Muscle of leg (tissue), 11 donors: ENCODE results near the gene OR13C8. TPM values are rescaled to one million over a fixed set of nuclear protein-coding genes. Genes with fewer than 3 reads are reported as not detected.

Experiments
- DNase-seq: peaks from one replicate; pipeline ENCODE4 v3.0.0; 2013
- H3K27ac ChIP-seq: one replicate; pipeline ENCODE4 v1.5.1; 2013; ENCODE audit warnings: mild to moderate bottlenecking, low read length, control low read depth
- H3K27me3 ChIP-seq: one replicate; pipeline ENCODE4 v1.6.1; 2013; ENCODE audit warnings: low read length; ENCODE audit not compliant: control insufficient read depth, insufficient read depth
- H3K36me3 ChIP-seq: one replicate; pipeline ENCODE4 v1.6.1; 2013; ENCODE audit warnings: low read length; ENCODE audit not compliant: control insufficient read depth, insufficient read depth
- H3K4me1 ChIP-seq: one replicate; pipeline ENCODE4 v1.6.1; 2013; ENCODE audit warnings: low read length; ENCODE audit not compliant: control insufficient read depth, insufficient read depth
- H3K4me3 ChIP-seq: one replicate; pipeline ENCODE4 v1.5.1; 2013; ENCODE audit warnings: low read length, control low read depth
- H3K9me3 ChIP-seq: replicated peaks from 2 replicates; pipeline ENCODE4 v1.6.1; 2013; ENCODE audit warnings: low read depth, low read length; ENCODE audit not compliant: control insufficient read depth
- WGBS: methylation state at CpG from one replicate; pipeline ENCODE4 v1.1.5; 2013; ENCODE audit warnings: missing lambda C conversion rate; ENCODE audit not compliant: insufficient coverage; 5-methylcytosine and 5-hydroxymethylcytosine counted together
- polyA plus RNA-seq, 8 donors: library from polyadenylated mRNA; unstranded; fragments of 120-200 nt; gene quantifications; one replicate each; pipeline versions ENCODE4 v1.2.1 to v1.2.3, GENCODE V29; 2013; ENCODE audit warnings: inconsistent platforms in 1 of 8, low replicate concordance in 1 of 8; ENCODE audit not compliant: insufficient read length in 8 of 8, insufficient read depth in 1 of 8
- total RNA-seq: library from RNA; stranded (reverse); fragments of 120-200 nt; gene quantifications from one replicate; pipeline ENCODE4 v1.2.4, GENCODE V29; 2013

The OR13C8 gene
- total and polyA plus RNA-seq, 9 donors = not detected

GRCh38 chr9:104608336-104608735 lies 39.4 kb downstream of the OR13C8 start:
- WGBS = no CpG with 5 or more reads among the region's 1 CpG
- Histone ChIP-seq H3K27ac (no peak overlapping the region), H3K27me3 (no peaks in the 10 kb centered on the region), H3K4me3 (no peak overlapping the region), H3K9me3 (no peaks in the 10 kb centered on the region), H3K36me3 (no peaks in the 10 kb centered on the region), H3K4me1 (no peaks in the 10 kb centered on the region)
- DNase-seq = no peak

- DNase-seq = no peak
- Histone ChIP-seq H3K27ac (no peak overlapping the region), H3K36me3 (no peaks in the 10 kb centered on the region), H3K9me3 (no peaks in the 10 kb centered on the region), H3K4me1 (no peaks in the 10 kb centered on the region), H3K27me3 (no peaks in the 10 kb centered on the region), H3K4me3 (no peak overlapping the region)
- no CpG with 5 or more reads among the region's 2 CpGs for WGBS
Observed at GRCh38 chr9:104611213-104611612, 42.2 kb downstream of the OR13C8 start.

DNA sequence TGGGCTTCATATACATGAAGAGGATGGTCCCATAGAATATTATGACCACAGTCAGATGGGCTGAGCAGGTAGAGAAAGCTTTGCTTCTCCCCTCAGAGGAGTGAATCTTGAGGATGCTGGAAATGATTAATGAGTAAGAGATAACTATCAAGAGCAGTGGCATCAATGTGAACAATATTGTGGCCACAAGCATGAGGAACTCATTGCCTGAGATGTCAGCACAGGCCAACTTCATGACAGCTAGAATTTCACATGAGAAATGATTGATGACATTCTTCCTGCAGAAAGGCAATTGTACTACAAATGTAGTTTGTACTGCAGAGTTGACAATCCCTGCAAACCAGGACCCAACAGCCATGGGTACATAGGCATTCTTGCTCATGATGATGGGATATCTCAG lies 48.5 kb downstream of the OR13C8 start:
- Histone ChIP-seq H3K36me3 (no peaks in the 10 kb centered on the region), H3K27ac (no peak overlapping the region), H3K4me3 (no peak overlapping the region), H3K9me3 (no peaks in the 10 kb centered on the region), H3K27me3 (no peaks in the 10 kb centered on the region), H3K4me1 (no peaks in the 10 kb centered on the region)
- DNase-seq = no peak

- Histone ChIP-seq H3K4me1 (no peaks in the 10 kb centered on the region), H3K4me3 (no peak within 1 kb of the TSS), H3K36me3 (no peaks in the 10 kb centered on the region), H3K27me3 (no peaks in the 10 kb centered on the region), H3K9me3 (no peaks in the 10 kb centered on the region), H3K27ac (no peak within 1 kb of the TSS)
- no CpG with 5 or more reads among the region's 2 CpGs for WGBS
- DNase-seq = no peak
Observed at GRCh38 chr9:104618104-104618503, 49.1 kb downstream of the OR13C8 start, which contains the start of gene OR13C9. Gene OR13C9 (minus strand): TSS chr9:104618204. CDS start chr9:104618204, 0 bp downstream.

Other genes starting within 250 kb of the OR13C8 start
- gene OR13F1, start 64.9 kb upstream of the OR13C8 start, total RNA-seq = not detected
- not detected for gene OR13F1, start 64.9 kb upstream of the OR13C8 start, polyA plus RNA-seq
- not detected for gene OR13C4, start 42.0 kb upstream of the OR13C8 start, total RNA-seq
- gene OR13C4, start 42.0 kb upstream of the OR13C8 start, polyA plus RNA-seq = not detected
- gene OR13C3, start 32.3 kb upstream of the OR13C8 start, total RNA-seq = not detected
- not detected for gene OR13C3, start 32.3 kb upstream of the OR13C8 start, polyA plus RNA-seq
- not detected for gene OR13C5, start 30.2 kb downstream of the OR13C8 start, total RNA-seq
- not detected for gene OR13C5, start 30.2 kb downstream of the OR13C8 start, polyA plus RNA-seq
- 0.13 TPM for gene OR13C2, start 36.5 kb downstream of the OR13C8 start, total RNA-seq
- gene OR13C2, start 36.5 kb downstream of the OR13C8 start, polyA plus RNA-seq = not detected
- gene OR13C9, start 49.0 kb downstream of the OR13C8 start, total RNA-seq = 0.09 TPM
- not detected for gene OR13C9, start 49.0 kb downstream of the OR13C8 start, polyA plus RNA-seq
- not detected for gene OR13D1, start 125.3 kb downstream of the OR13C8 start, total RNA-seq
- under 1 TPM in 1 of 8 donors, not detected in 7; 0.18 TPM for gene OR13D1, start 125.3 kb downstream of the OR13C8 start, polyA plus RNA-seq
- 47.5 TPM for gene NIPSNAP3A, start 178.5 kb downstream of the OR13C8 start, total RNA-seq
- 10 to 100 TPM; 49.9 to 63.2 (median 55.8) TPM for gene NIPSNAP3A, start 178.5 kb downstream of the OR13C8 start, polyA plus RNA-seq
- 15.3 TPM for gene NIPSNAP3B, start 195.0 kb downstream of the OR13C8 start, total RNA-seq
- gene NIPSNAP3B, start 195.0 kb downstream of the OR13C8 start, polyA plus RNA-seq = 10 to 100 TPM; 15.0 to 33.3 (median 20.3) TPM